Right ventricle myocardium superior (tissue), 1 donor: ENCODE results near the gene PCP4. TPM values are rescaled to one million over a fixed set of nuclear protein-coding genes. Genes with fewer than 3 reads are reported as not detected.

Experiments
- ATAC-seq: fragments of 200-7000 bp; cut with Tn5 transposase; one replicate; pipeline ENCODE4 v1.9.1; 2020; ENCODE audit warnings: mild to moderate bottlenecking; ENCODE audit not compliant: poor library complexity
- DNase-seq: peaks from one replicate; pipeline ENCODE4 v3.0.0-alpha.2; 2020
- intact Hi-C: fragments of 100-400 bp; cut with DNase I; formaldehyde crosslinking; loops from one replicate; pipeline ENCODE4 v1.11.2; 2022
- long read RNA-seq: library from polyadenylated mRNA; unstranded; transcript quantifications from one replicate; pipeline ENCODE4 v2.0.0, GENCODE V29; 2021
- total RNA-seq: library from RNA; stranded (reverse); fragmentation: NEBNext Ultra II Directional; extraction: Animal tissue kit (Norgen Biotek cat#: 25700); gene quantifications from one replicate; pipeline ENCODE4 v1.2.1, GENCODE V29; 2021
- donor health status: DM: no; HTN: yes; CAD: no; lungs with severe emphysema.

Gene PCP4
- 3.0 TPM for total RNA-seq
- long read RNA-seq, result 0 reads

- intact Hi-C loops, result loop anchor here (5.0 kb wide), 1 partner anchor 255 kb away; no protein-coding TSS in a partner anchor
- ATAC-seq, result peak; percentile 68
- no peak for DNase-seq
These were observed at the start of gene PCP4 for GRCh38 chr21:39867198-39867650. Gene PCP4 (plus strand): TSS chr21:39867438. CDS start chr21:39867502, 64 bp downstream.

GRCh38 chr21:39818557-39818956 is 48.7 kb upstream of the PCP4 start:
- no peak for ATAC-seq
- intact Hi-C loops, result no loop called here
- DNase-seq, result no peak

- intact Hi-C loops, result no loop called here
- ATAC-seq (no peak), DNase-seq (no peak)
These were observed 45.2 kb upstream of the PCP4 start for GRCh38 chr21:39822042-39822441.

DNA sequence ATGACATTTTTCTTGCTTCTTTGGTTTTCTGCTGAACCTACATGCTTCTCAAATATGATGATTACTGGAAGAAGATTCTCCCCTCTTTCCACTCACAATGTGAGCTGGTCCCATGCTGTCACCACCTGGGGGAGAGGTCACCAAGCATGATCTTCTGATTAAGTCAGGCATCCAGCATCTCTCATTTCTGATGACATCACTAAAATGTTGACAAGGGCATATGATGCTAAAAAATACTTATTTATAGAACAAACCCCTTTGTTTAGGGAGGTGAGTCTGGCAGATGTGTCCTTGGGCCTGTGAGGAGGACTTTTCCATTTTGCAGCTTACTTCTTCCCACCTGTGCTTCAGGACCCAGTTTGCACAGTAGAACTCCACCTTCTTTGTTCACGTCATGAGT is 42.0 kb upstream of the PCP4 start:
- DNase-seq (no peak), ATAC-seq (no peak)
- intact Hi-C loops, result no loop called here

DNA sequence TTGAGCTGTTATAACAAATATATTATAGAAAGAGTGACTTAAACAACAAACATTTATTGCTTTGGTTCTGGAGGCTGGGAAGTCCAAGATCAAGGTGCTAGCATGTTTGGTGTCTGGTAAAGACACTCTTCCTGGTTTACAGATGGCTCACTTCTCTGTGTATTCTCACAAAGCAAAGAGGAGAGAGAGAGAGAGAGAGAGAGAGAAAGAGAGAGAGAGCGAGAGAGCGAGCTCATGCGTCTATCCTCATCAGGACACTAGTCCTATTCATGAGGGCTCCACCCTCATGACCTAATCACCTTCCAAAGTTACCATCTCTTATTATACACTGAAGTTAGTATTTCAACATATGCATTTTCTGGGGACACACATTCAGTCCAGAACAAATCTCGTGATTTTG is 32.7 kb upstream of the PCP4 start:
- no peak for DNase-seq
- intact Hi-C loops, result no loop called here
- no peak for ATAC-seq

GRCh38 chr21:39837861-39838359 is 29.3 kb upstream of the PCP4 start:
- intact Hi-C loops, result no loop called here
- no peak for ATAC-seq
- DNase-seq, result no peak

GRCh38 chr21:39840373-39841097 is 26.7 kb upstream of the PCP4 start:
- no peak for ATAC-seq
- intact Hi-C loops, result no loop called here
- DNase-seq, result no peak

DNA sequence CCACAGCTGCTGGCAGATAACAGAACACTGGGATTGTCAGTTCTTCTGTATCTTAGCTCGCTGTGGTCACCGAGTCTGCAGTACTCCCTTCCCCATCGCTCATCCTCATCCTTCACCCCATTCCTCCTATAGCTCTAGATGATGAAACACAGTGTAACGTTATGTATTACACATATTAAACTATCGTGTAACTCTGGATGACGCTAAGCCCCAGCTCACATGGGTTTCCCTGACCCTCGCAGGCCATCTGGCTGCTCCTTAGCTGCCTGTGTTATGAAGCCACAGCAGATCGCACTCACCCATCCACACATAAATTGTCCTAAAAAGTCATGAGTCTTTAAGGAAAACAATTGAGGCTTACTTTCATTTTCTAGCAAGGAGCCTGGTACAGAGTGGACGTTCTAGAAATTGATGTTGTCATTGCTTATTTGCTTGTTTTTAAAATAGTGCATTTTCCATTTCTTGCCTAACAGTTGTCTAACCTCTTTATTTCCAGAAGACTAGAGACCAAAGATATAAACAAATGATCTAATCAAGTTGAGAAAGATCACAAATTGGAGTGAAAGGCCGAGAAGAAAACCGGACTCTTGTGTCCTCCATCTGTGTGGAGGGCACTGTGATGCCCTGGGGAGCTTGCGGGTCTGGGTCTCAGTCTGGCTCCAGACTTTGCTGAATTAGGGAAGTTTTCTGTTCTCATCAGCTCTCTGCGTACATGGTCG is 24.3 kb upstream of the PCP4 start:
- ATAC-seq, result no peak
- DNase-seq, result no peak
- intact Hi-C loops, result no loop called here

DNA sequence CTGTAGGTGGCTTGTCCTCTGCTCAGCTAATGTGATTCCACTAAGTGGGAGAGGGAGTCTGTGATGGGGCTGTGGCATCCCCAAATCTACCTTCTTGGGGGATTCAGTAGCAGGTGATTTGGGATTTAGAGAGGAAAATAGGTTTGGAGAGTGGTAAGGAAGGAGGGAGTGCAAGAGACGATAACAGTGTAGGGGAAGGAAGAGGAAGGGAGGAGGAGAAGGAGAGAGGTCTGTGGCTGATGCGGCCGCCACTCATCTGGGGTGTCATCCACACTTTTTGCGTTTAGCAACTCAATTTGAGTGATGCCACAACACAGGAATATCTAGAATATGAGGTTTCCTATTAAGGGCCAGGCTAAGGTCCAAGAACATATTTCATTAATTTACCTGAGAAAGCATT is 23.8 kb upstream of the PCP4 start:
- ATAC-seq, result no peak
- intact Hi-C loops, result no loop called here

DNA sequence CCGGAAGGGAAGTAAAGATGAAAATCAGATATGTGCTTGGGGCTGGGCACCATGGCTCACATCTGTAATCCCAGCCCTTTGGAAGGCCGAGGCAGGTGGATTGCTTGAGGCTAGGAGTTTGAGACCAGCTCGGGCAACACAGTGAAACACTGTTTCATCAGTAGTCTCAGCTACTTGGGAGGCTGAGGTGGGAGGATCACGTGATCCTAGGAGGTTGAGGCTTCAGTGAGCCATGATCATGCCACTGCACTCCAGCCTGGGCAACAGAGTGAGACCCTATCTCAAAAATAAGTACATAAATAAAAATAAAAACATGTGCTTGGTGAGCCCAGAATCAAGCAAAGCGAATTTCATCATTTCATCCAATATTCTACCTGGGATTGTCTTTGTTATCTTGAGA is 23.3 kb upstream of the PCP4 start:
- intact Hi-C loops, result no loop called here
- ATAC-seq, result no peak
- no peak for DNase-seq

More for the DNA sequence above, 23.8 kb upstream of the PCP4 start:
- DNase-seq, result no peak

DNA sequence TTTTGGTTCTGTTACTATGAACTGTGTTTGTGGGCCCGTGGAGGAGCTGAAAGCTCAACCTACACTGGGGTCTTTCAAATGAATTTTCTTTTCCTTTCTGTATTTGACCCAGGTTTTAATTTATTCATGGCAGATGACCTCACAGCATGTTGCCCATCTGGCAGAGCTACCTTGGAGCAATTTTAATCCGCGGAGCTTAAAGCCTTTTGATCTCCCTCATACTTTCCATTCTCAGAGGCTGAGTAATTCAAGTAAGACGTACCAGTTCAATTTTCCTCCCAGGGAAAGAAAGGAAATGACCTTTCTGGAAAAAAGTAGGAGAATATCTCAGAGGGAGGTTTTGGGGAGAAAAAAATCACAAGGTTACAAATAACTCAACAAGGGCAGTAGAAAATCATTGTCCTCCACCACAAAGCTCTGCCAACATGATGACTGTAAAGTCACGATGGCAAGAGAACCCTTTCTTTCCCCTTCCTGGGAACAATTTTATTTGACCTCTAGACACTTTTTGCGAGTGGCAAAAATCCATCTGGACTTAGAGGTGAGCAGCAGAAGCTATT is 21.6 kb upstream of the PCP4 start:
- no peak for DNase-seq
- intact Hi-C loops, result no loop called here
- no peak for ATAC-seq

DNA sequence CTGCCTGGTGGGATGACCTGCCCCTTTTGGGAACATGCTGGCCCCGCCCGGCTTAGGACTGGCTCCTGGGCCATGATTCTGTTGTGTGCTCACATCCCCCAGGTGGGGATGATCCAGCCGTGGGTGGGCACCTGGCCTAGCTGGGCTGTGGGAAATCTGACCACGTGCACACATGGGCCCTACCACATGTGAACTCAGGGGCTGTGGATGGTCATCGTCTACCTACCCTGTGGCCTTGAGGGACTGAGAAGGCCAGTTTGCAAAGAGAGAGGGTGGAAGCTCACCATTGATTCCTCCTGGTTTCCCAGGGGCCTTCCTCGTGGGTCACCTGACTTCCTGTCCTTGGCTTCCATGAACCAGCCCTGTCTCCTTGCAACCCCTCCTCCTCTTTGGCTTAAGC is 19.4 kb upstream of the PCP4 start:
- DNase-seq, result no peak
- ATAC-seq, result no peak
- intact Hi-C loops, result no loop called here

- intact Hi-C loops, result no loop called here
- no peak for ATAC-seq
- DNase-seq, result no peak
These were observed 18.1 kb upstream of the PCP4 start for GRCh38 chr21:39849014-39849655.

DNA sequence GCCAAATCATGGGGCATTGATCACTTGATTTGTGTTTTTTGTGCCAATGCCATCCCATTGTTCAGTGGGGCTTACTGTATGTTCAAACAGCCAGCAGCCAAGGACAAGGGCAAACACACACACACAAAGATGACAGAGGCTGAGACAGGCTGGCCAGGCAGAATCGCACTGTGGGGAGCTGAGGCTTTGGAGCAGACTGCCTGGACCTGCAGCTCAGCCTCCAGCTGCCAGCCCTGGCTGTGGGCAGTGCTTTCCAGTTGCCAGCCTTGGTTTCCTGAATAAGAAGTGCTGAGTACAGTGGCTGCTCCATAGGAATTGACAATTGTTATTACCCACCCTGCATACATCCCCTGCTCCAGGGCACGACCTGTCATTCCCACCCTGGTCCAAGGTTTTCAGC is 16.9 kb upstream of the PCP4 start:
- ATAC-seq (no peak), DNase-seq (no peak)
- intact Hi-C loops, result no loop called here

GRCh38 chr21:39851002-39851618 is 16.1 kb upstream of the PCP4 start:
- intact Hi-C loops, result no loop called here
- DNase-seq (no peak), ATAC-seq (no peak)

DNA sequence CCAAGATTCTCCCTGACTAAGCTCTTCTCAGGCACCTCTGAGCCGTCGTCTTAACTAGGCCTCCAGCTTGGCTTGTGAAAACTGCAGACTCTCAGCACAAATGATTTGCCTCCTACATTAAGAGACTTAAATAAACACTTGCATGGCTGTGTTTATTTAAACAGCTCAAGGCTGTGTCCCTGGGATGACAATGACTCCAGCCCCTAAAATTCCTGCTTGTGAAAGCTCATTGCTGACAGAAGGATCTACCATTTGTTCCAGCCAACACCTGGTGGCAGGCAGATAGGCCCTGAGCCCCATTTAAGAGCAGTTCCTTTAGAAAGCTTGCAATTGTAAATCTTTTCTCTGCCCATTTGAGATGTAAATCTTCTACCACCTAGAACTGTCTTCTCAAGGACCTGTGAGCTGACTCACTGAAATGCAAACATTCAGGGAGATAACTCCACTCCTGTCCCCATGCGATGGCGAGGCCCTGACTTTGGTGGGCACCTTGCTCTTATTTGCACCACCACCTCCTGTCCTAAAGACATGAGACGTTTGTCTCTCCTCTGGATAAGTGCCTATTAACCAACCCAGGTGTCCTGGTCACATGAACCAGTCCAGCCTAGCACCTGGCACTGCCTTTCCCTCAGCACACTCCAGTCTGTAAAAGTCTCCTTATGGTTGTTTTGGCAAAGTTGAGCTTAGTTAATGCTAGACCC is 15.1 kb upstream of the PCP4 start:
- ATAC-seq, result no peak
- intact Hi-C loops, result no loop called here

DNA sequence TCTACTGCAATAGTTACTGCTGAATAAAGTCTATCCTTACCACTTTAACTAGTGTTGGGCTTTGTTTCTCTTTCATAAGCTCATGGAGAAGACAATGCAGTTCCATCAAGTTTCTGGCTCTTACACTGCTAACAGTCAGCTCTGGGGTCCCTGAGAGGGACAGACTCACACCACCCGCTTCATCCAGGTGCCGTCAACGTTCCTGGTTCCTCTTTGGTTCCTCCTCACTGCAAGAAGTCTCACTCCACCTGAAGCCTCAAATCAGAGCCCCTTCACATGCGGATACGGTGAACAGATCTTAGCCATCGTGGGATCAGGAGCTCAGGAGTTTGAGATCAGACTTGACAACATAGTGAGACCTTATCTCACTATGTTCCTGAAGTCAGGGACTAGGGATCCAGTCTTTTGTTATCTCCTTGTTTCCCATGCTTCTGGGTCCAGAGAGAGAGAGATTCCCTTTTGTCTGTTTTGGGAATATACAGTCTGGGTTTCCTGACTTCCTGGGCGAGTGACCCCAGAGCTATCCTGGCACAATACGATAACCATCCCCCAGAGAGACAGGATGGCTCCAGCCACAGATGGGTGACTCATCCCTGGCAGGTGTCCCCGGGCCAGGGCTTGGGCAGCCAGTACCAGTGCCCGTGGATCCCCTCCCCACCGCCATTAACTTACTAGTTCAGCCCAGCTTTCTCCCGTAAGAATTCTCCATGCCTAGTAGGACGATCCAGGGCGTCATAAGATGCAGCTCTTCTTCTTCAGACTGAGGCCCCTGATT is 14.3 kb upstream of the PCP4 start:
- intact Hi-C loops, result no loop called here
- DNase-seq, result no peak
- no peak for ATAC-seq

More for the DNA sequence above, 15.1 kb upstream of the PCP4 start:
- DNase-seq, result no peak

GRCh38 chr21:39854572-39854971 is 12.7 kb upstream of the PCP4 start:
- ATAC-seq (no peak), DNase-seq (no peak)
- intact Hi-C loops, result no loop called here
